Neural crest cell (in vitro differentiated cells): ENCODE measurements around the gene FAT2. TPM values are rescaled to one million over a fixed set of nuclear protein-coding genes. Genes with fewer than 3 reads are reported as not detected.

Experiments
- DNase-seq: peaks from one replicate; pipeline ENCODE4 v3.0.0; 2021; ENCODE audit warnings: low read depth, mixed read lengths, low spot score
- H3K27ac Mint-ChIP-seq: one replicate; pipeline ENCODE4 v1.8.0; 2021; ENCODE audit warnings: mild to moderate bottlenecking, mixed read lengths; ENCODE audit not compliant: unreplicated experiment
- H3K27me3 Mint-ChIP-seq: 2 replicates; pipeline ENCODE4 v1.8.0; 2021; ENCODE audit warnings: low read depth, mild to moderate bottlenecking, mixed read lengths
- H3K36me3 Mint-ChIP-seq: 2 replicates; pipeline ENCODE4 v1.8.0; 2021; ENCODE audit warnings: low read depth, mild to moderate bottlenecking, mixed read lengths
- H3K4me1 Mint-ChIP-seq: 2 replicates; pipeline ENCODE4 v1.8.0; 2021; ENCODE audit warnings: mixed read lengths
- H3K4me3 Mint-ChIP-seq: one replicate; pipeline ENCODE4 v1.8.0; 2021; ENCODE audit warnings: mild to moderate bottlenecking, mixed read lengths
- H3K9me3 Mint-ChIP-seq: 2 replicates; pipeline ENCODE4 v1.8.0; 2021; ENCODE audit warnings: mixed read lengths
- total RNA-seq: library from RNA; stranded (reverse); gene quantifications from 2 replicates; pipeline ENCODE4 v1.2.1, GENCODE V29; 2021
- TF ChIP-seq, protein P1 (sequence below): fragments of 200-600 bp; sonication (generic); conservative IDR thresholded peaks from 2 replicates; pipeline ENCODE4 v1.5.0; 2021; ENCODE audit warnings: antibody characterized with exemption, mild to moderate bottlenecking

FAT2 gene
- total RNA-seq, 1 donor from 2014 or later = not detected

DNA sequence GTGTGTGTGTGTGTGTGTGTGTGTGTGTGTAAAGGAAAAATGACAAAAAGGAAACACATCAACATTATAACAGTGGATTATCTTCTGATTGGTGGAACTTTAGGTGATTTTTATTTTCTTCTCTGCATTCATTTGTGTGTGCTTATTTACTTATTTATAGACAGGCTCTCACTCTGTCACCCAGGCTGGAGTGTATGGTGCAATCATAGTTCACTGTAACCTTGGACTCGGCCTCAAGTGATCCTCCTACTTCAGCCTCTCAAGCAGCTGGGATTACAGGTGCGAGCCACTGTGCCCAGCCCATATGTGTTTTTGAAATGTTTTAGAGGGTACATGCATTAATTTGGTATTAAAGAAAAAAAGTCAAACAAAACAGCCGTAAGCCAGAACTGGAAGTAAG, 39.1 kb downstream of the FAT2 start:
- H3K9me3 Mint-ChIP-seq = no peaks in the 10 kb centered on the region
- H3K4me3 Mint-ChIP-seq = no peak overlapping the region
- no peak overlapping the region for H3K27ac Mint-ChIP-seq
- DNase-seq = no peak
- H3K4me1 Mint-ChIP-seq = no peaks in the 10 kb centered on the region
- H3K27me3 Mint-ChIP-seq = no peaks in the 10 kb centered on the region
- H3K36me3 Mint-ChIP-seq = no peaks in the 10 kb centered on the region
- TF ChIP-seq, protein P1, sequence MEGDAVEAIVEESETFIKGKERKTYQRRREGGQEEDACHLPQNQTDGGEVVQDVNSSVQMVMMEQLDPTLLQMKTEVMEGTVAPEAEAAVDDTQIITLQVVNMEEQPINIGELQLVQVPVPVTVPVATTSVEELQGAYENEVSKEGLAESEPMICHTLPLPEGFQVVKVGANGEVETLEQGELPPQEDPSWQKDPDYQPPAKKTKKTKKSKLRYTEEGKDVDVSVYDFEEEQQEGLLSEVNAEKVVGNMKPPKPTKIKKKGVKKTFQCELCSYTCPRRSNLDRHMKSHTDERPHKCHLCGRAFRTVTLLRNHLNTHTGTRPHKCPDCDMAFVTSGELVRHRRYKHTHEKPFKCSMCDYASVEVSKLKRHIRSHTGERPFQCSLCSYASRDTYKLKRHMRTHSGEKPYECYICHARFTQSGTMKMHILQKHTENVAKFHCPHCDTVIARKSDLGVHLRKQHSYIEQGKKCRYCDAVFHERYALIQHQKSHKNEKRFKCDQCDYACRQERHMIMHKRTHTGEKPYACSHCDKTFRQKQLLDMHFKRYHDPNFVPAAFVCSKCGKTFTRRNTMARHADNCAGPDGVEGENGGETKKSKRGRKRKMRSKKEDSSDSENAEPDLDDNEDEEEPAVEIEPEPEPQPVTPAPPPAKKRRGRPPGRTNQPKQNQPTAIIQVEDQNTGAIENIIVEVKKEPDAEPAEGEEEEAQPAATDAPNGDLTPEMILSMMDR = no peak

- Mint-ChIP-seq H3K4me1 (no peaks in the 10 kb centered on the region), H3K27ac (no peak overlapping the region), H3K9me3 (no peaks in the 10 kb centered on the region), H3K36me3 (no peaks in the 10 kb centered on the region), H3K27me3 (no peaks in the 10 kb centered on the region), H3K4me3 (no peak overlapping the region)
- no peak for DNase-seq
- TF ChIP-seq, protein P1 = no peak
These were observed 41.0 kb downstream of the FAT2 start for GRCh38 chr5:151550146-151550545.

GRCh38 chr5:151549713-151550112, 41.4 kb downstream of the FAT2 start:
- TF ChIP-seq, protein P1 = no peak
- DNase-seq = no peak
- no peaks in the 10 kb centered on the region for H3K27me3 Mint-ChIP-seq
- no peaks in the 10 kb centered on the region for H3K36me3 Mint-ChIP-seq
- no peaks in the 10 kb centered on the region for H3K9me3 Mint-ChIP-seq
- H3K27ac Mint-ChIP-seq = no peak overlapping the region
- H3K4me3 Mint-ChIP-seq = no peak overlapping the region
- H3K4me1 Mint-ChIP-seq = no peaks in the 10 kb centered on the region

GRCh38 chr5:151547364-151547763, 43.8 kb downstream of the FAT2 start:
- TF ChIP-seq, protein P1 = no peak
- Mint-ChIP-seq H3K9me3 (no peaks in the 10 kb centered on the region), H3K4me3 (no peak overlapping the region), H3K27ac (no peak overlapping the region), H3K36me3 (no peaks in the 10 kb centered on the region), H3K4me1 (no peaks in the 10 kb centered on the region), H3K27me3 (no peaks in the 10 kb centered on the region)
- no peak for DNase-seq

GRCh38 chr5:151541571-151541970, 49.6 kb downstream of the FAT2 start:
- TF ChIP-seq, protein P1 = no peak
- Mint-ChIP-seq H3K4me3 (no peak overlapping the region), H3K36me3 (no peaks in the 10 kb centered on the region), H3K4me1 (no peaks in the 10 kb centered on the region), H3K27me3 (peaks cover 5% of the 10 kb centered on the region), H3K27ac (no peak overlapping the region), H3K9me3 (no peaks in the 10 kb centered on the region)
- no peak for DNase-seq

Other genes starting within 250 kb of the FAT2 start
- gene SLC36A2, start 243.8 kb downstream of the FAT2 start, total RNA-seq = not detected in 2 replicates
- 19.3 and 21.7 TPM in 2 replicates for gene SLC36A1, start 143.7 kb downstream of the FAT2 start, total RNA-seq
- 422 and 435 TPM in 2 replicates for gene SPARC, start 95.6 kb upstream of the FAT2 start, total RNA-seq
- 82.4 and 84.6 TPM in 2 replicates for gene ATOX1, start 167.3 kb upstream of the FAT2 start, total RNA-seq
- gene G3BP1, start 180.6 kb upstream of the FAT2 start, total RNA-seq = 309 and 317 TPM in 2 replicates